ENCODE data around the gene VAV2.
A peak's percentile ranks its signal among the peaks of the same experiment; 100 is the strongest.

The VAV2 gene

DNA sequence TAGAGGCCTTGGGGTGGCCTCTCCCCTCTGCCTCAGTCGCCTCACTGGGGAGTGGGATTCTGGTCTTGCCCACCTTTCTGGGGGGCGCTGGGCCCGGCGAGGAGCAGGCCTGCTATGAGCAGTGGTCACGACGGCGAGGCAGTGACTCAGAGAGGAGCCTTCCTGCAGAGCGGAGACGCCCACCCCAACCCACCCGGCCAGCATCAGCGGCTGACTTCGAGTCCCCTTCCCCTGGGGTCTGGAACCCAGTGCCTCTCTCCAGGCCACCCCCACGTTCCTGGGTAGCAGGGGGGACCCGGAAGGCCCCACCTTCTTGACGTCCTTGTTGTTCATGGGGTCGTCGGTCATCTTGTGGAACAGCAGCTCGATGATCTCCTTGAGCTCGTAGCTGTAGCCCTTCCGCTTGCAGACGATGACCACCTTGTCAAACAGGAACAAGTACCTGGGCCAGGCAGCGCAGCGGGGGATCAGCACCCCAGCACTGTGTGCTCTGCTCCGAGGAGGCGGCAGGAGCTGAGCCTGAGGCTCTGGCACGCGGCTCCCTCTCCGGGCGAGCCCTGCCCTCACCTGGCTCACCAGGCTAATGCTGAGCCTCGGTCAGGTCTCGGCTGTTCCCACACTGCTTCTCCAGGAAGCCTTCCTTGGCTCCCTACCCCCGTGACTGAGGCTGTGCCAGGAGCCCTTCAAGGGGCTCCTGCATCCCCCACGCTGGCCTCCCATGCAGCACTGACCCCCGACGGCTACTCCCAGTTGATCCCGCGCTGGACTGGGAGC lies 203.9 kb downstream of the VAV2 start:
- H3K4ac ChIP-seq (ENCODE audit: low read depth, low read length): no peak overlapping the region
- no peaks in the 10 kb centered on the region for H3K27me3 ChIP-seq (ENCODE audit: insufficient read depth, low read length, poor library complexity)
- no peak overlapping the region for H3K23ac ChIP-seq (ENCODE audit: low read length)
- no peak overlapping the region for H3K4me2 ChIP-seq (ENCODE audit: low read length)
- no peak for DNase-seq
- H3K27ac ChIP-seq (ENCODE audit: low read depth, low read length): no peak overlapping the region
- WGBS (ENCODE audit: extremely low coverage, insufficient coverage, low lambda C conversion rate): no CpG with 5 or more reads among the region's 37 CpGs
- H2BK5ac ChIP-seq (ENCODE audit: low read length): no peak overlapping the region
- no peak overlapping the region for H3K18ac ChIP-seq (ENCODE audit: low read length)
- H3K4me1 ChIP-seq (ENCODE audit: control insufficient read depth, low read depth, low read length): no peaks in the 10 kb centered on the region
- no peak overlapping the region for H3K56ac ChIP-seq (ENCODE audit: low read length)
- H3K9ac ChIP-seq (ENCODE audit: low read length): no peak overlapping the region
- H4K8ac ChIP-seq (ENCODE audit: low read depth, low read length): no peak overlapping the region
- H3K36me3 ChIP-seq (ENCODE audit: control insufficient read depth, insufficient read depth, low read length): peaks cover 1% of the 10 kb centered on the region
- no peak overlapping the region for H4K5ac ChIP-seq (ENCODE audit: low read length)
- no peaks in the 10 kb centered on the region for H3K79me1 ChIP-seq (ENCODE audit: low read length)
- no peak overlapping the region for H2BK15ac ChIP-seq (replicated peaks; ENCODE audit: low read depth)
- H2BK120ac ChIP-seq (ENCODE audit: low read depth, low read length): no peak overlapping the region
- no peak overlapping the region for H2AK5ac ChIP-seq (ENCODE audit: low read length)
- H3K79me2 ChIP-seq (ENCODE audit: control insufficient read depth, insufficient read depth, low read length): no peaks in the 10 kb centered on the region
- H3K4me3 ChIP-seq (ENCODE audit: low read length): no peak overlapping the region

DNA sequence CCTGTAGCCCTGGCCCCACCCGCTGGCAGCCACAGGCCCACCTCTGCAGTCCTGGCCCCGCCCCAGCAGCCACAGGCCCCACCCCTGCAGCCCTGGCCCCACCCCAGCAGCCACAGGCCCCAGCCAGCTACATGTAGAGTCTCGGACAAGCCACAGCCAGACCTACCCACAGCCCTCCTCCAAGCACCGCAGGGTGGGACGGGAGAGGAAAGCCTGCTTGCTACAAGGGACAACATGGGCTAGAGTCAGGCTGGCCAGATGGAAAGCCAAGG lies 204.4 kb downstream of the VAV2 start:
- H4K8ac ChIP-seq (ENCODE audit: low read depth, low read length): no peak overlapping the region
- no peaks in the 10 kb centered on the region for H3K27me3 ChIP-seq (ENCODE audit: insufficient read depth, low read length, poor library complexity)
- H4K5ac ChIP-seq (ENCODE audit: low read length): no peak overlapping the region
- DNase-seq: peak; percentile 57
- no peaks in the 10 kb centered on the region for H3K79me1 ChIP-seq (ENCODE audit: low read length)
- no peaks in the 10 kb centered on the region for H3K79me2 ChIP-seq (ENCODE audit: control insufficient read depth, insufficient read depth, low read length)
- H3K56ac ChIP-seq (ENCODE audit: low read length): no peak overlapping the region
- H3K4me1 ChIP-seq (ENCODE audit: control insufficient read depth, low read depth, low read length): no peaks in the 10 kb centered on the region
- no peak overlapping the region for H3K4me2 ChIP-seq (ENCODE audit: low read length)
- no peak overlapping the region for H3K27ac ChIP-seq (ENCODE audit: low read depth, low read length)
- no peak overlapping the region for H2BK15ac ChIP-seq (replicated peaks; ENCODE audit: low read depth)
- no peak overlapping the region for H3K9ac ChIP-seq (ENCODE audit: low read length)
- no peak overlapping the region for H2BK120ac ChIP-seq (ENCODE audit: low read depth, low read length)
- no peak overlapping the region for H3K4ac ChIP-seq (ENCODE audit: low read depth, low read length)
- H3K18ac ChIP-seq (ENCODE audit: low read length): no peak overlapping the region
- peaks cover 1% of the 10 kb centered on the region for H3K36me3 ChIP-seq (ENCODE audit: control insufficient read depth, insufficient read depth, low read length)
- no peak overlapping the region for H3K4me3 ChIP-seq (ENCODE audit: low read length)
- no peak overlapping the region for H2AK5ac ChIP-seq (ENCODE audit: low read length)
- no peak overlapping the region for H3K23ac ChIP-seq (ENCODE audit: low read length)
- no peak overlapping the region for H2BK5ac ChIP-seq (ENCODE audit: low read length)
- WGBS (ENCODE audit: extremely low coverage, insufficient coverage, low lambda C conversion rate): no CpG with 5 or more reads among the region's 5 CpGs

DNA sequence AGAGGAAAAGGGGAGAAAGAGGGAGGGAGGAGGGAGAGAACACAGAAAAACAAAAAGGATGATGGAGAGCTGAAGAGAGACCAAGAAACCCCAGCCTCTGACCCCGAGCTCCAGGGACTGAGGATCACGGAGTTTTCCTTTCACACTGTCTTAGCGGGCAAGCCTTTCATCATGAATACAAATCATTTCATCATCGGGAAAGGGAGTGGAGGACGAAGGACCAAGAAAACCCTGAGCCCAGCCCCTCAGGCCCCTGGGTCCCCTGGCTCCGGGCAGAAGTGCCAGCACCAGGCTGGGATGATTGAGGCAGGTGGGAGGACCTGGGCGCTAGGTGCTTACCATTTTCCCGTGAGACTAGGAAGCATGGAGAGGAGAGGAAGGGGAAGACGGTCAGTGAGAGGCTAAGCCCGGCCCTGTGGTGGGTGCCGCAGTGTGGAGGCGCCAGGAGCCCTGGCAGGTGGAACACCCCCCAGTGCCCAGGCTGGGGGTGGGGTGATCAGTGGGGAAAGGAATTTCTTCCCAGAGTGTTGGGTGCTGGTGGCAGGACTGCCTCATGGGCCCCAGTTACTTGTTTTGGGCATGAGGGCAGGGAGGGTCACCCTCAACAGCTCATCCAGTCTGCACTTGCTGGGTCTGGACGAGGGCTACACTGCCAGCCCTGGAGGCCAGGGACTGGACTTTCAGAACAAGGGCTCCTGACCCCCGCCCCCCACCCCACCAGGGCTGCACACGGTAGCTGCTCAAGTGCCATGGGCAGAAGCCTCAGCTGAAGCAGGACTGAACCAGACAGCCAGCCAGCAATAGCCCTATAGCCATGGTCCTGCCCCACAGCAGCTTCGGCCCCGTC lies 205.0 kb downstream of the VAV2 start:
- Histone ChIP-seq H3K4me2 (ENCODE audit: low read length) (no peak overlapping the region), H3K4me3 (ENCODE audit: low read length) (no peak overlapping the region), H3K79me2 (ENCODE audit: control insufficient read depth, insufficient read depth, low read length) (no peaks in the 10 kb centered on the region), H4K5ac (ENCODE audit: low read length) (no peak overlapping the region), H2BK5ac (ENCODE audit: low read length) (no peak overlapping the region), H3K27ac (ENCODE audit: low read depth, low read length) (no peak overlapping the region), H3K4me1 (ENCODE audit: control insufficient read depth, low read depth, low read length) (no peaks in the 10 kb centered on the region), H3K56ac (ENCODE audit: low read length) (no peak overlapping the region), H4K8ac (ENCODE audit: low read depth, low read length) (no peak overlapping the region), H3K36me3 (ENCODE audit: control insufficient read depth, insufficient read depth, low read length) (peaks cover 1% of the 10 kb centered on the region), H3K4ac (ENCODE audit: low read depth, low read length) (no peak overlapping the region), H3K23ac (ENCODE audit: low read length) (no peak overlapping the region), H3K18ac (ENCODE audit: low read length) (no peak overlapping the region), H2BK15ac (replicated peaks; ENCODE audit: low read depth) (no peak overlapping the region), H3K9ac (ENCODE audit: low read length) (no peak overlapping the region), H2BK120ac (ENCODE audit: low read depth, low read length) (no peak overlapping the region), H3K79me1 (ENCODE audit: low read length) (no peaks in the 10 kb centered on the region), H2AK5ac (ENCODE audit: low read length) (no peak overlapping the region), H3K27me3 (ENCODE audit: insufficient read depth, low read length, poor library complexity) (no peaks in the 10 kb centered on the region)
- DNase-seq: no peak
- no CpG with 5 or more reads among the region's 17 CpGs for WGBS (ENCODE audit: extremely low coverage, insufficient coverage, low lambda C conversion rate)

DNA sequence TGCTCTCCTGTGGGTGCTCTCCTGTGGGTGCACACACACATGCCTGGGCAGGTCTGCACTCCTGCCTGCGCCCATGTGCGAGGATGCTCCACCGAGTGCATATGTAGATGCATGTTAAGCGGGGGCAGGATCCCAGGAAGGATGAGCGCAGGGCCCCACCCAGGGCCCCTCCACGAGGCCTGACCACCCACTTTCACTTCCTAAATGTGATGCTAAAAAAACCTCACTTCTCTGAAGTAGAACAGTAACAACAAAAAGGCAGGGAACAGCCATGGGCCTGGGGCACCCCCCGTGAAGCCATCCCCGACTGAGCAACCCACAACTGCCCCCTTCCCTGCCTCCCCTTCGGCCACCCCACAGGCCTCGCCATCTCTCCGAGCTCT lies 205.8 kb downstream of the VAV2 start:
- Histone ChIP-seq H3K27me3 (ENCODE audit: insufficient read depth, low read length, poor library complexity) (no peaks in the 10 kb centered on the region), H3K56ac (ENCODE audit: low read length) (no peak overlapping the region), H3K27ac (ENCODE audit: low read depth, low read length) (no peak overlapping the region), H3K4ac (ENCODE audit: low read depth, low read length) (no peak overlapping the region), H3K36me3 (ENCODE audit: control insufficient read depth, insufficient read depth, low read length) (peaks cover 1% of the 10 kb centered on the region), H4K8ac (ENCODE audit: low read depth, low read length) (no peak overlapping the region), H4K5ac (ENCODE audit: low read length) (no peak overlapping the region), H3K79me2 (ENCODE audit: control insufficient read depth, insufficient read depth, low read length) (no peaks in the 10 kb centered on the region), H2BK5ac (ENCODE audit: low read length) (no peak overlapping the region), H2AK5ac (ENCODE audit: low read length) (no peak overlapping the region), H3K23ac (ENCODE audit: low read length) (no peak overlapping the region), H2BK120ac (ENCODE audit: low read depth, low read length) (no peak overlapping the region), H3K4me3 (ENCODE audit: low read length) (no peak overlapping the region), H2BK15ac (replicated peaks; ENCODE audit: low read depth) (no peak overlapping the region), H3K18ac (ENCODE audit: low read length) (no peak overlapping the region), H3K79me1 (ENCODE audit: low read length) (no peaks in the 10 kb centered on the region), H3K4me2 (ENCODE audit: low read length) (no peak overlapping the region), H3K9ac (ENCODE audit: low read length) (no peak overlapping the region), H3K4me1 (ENCODE audit: control insufficient read depth, low read depth, low read length) (no peaks in the 10 kb centered on the region)
- no peak for DNase-seq
- WGBS (ENCODE audit: extremely low coverage, insufficient coverage, low lambda C conversion rate): no CpG with 5 or more reads among the region's 11 CpGs

DNA sequence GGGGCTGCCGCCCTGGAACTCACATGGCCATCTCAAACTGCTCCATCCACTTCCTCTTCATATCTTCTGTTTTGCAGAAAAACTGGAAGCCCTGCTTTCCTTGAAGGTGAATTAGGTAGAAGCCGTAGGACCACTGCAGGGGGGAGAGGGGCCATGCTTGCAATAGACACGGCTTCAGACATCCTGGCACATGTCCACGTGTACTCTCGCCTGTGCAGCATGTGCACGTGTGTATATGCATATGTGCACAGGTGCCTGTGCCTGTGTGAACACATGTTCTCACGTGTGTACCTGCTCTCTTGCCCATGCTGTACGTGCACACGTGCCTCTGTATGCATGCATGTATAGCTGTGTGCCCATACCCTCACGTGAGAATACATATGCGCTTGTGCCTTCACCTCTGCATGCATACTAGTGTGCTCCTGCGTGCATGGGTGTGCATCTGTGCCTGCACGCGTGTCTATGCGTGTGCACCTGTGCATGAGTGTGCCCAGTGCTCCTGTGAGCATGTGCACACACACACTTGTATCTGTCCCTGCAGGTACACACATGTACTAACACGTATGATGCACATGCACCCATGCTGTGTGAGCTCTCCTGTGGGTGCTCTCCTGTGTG lies 206.3 kb downstream of the VAV2 start:
- Histone ChIP-seq H3K79me2 (ENCODE audit: control insufficient read depth, insufficient read depth, low read length) (no peaks in the 10 kb centered on the region), H3K79me1 (ENCODE audit: low read length) (no peaks in the 10 kb centered on the region), H3K18ac (ENCODE audit: low read length) (no peak overlapping the region), H2AK5ac (ENCODE audit: low read length) (no peak overlapping the region), H3K9ac (ENCODE audit: low read length) (no peak overlapping the region), H3K4ac (ENCODE audit: low read depth, low read length) (no peak overlapping the region), H3K23ac (ENCODE audit: low read length) (no peak overlapping the region), H2BK120ac (ENCODE audit: low read depth, low read length) (no peak overlapping the region), H3K27ac (ENCODE audit: low read depth, low read length) (no peak overlapping the region), H3K4me2 (ENCODE audit: low read length) (no peak overlapping the region), H4K8ac (ENCODE audit: low read depth, low read length) (no peak overlapping the region), H3K4me3 (ENCODE audit: low read length) (no peak overlapping the region), H3K27me3 (ENCODE audit: insufficient read depth, low read length, poor library complexity) (no peaks in the 10 kb centered on the region), H4K5ac (ENCODE audit: low read length) (no peak overlapping the region), H3K56ac (ENCODE audit: low read length) (no peak overlapping the region), H3K36me3 (ENCODE audit: control insufficient read depth, insufficient read depth, low read length) (peaks cover 1% of the 10 kb centered on the region), H2BK15ac (replicated peaks; ENCODE audit: low read depth) (no peak overlapping the region), H3K4me1 (ENCODE audit: control insufficient read depth, low read depth, low read length) (no peaks in the 10 kb centered on the region), H2BK5ac (ENCODE audit: low read length) (no peak overlapping the region)
- no CpG with 5 or more reads among the region's 16 CpGs for WGBS (ENCODE audit: extremely low coverage, insufficient coverage, low lambda C conversion rate)
- no peak for DNase-seq

Data from mesendoderm (in vitro differentiated cells).